Spleen (tissue), 7 donors: Measurements from ENCODE around the gene ZNF532.

ENCODE experiments used
- CTCF ChIP-seq, 11 experiments: fragments of 200-600 bp in 7 of 11; fragments of 450-650 bp in 4 of 11; sonication (generic) in 4 of 11; IDR thresholded peaks in 8 of 11; conservative IDR thresholded peaks in 3 of 11; 1 replicate in 7 of 11; 2 replicates in 4 of 11; pipeline versions ENCODE4 v1.4.0 to v1.8.0; 2016 to 2021; ENCODE audit warnings: antibody characterized with exemption in 11 of 11, inconsistent platforms in 4 of 11, mild to moderate bottlenecking in 1 of 11
- POLR2AphosphoS5 ChIP-seq, 3 donors: sonication (generic); formaldehyde crosslinking; IDR thresholded peaks; one replicate each; pipeline ENCODE4 v1.5.1; 2017; ENCODE audit warnings: antibody characterized with exemption in 3 of 3
- donor health status: DM: no; HTN: no; CAD: no; lungs with moderate emphysema.
- donor health status: DM: no; HTN: no; CAD: no.
- donor health status: DM: no; HTN: no; CAD: no.

- peak in 2 of 3 donors; percentile 26 to 37 for TF ChIP-seq POLR2AphosphoS5 (IDR thresholded peaks at IDR 0.05)
- no peak for TF ChIP-seq CTCF (IDR thresholded peaks at IDR 0.05 in 8 of 11, conservative IDR thresholded peaks at IDR 0.05 in 3 of 11)
Observed at GRCh38 chr18:58896268-58896667, 31.6 kb downstream of the ZNF532 start.
